SK-N-MC (cell line): Measurements from ENCODE around the gene APOBEC3A.
A peak's percentile ranks its signal among the peaks of the same experiment; 100 is the strongest.

Source experiments
- DNase-seq: peaks from one replicate; pipeline ENCODE4 v3.0.0-alpha.2; 2011; ENCODE audit warnings: low read depth, low spot score
- H3K27ac ChIP-seq: fragments of 200-600 bp; sonication (generic); 2 replicates; pipeline ENCODE4 v1.5.1; 2016; ENCODE audit warnings: mixed run types
- H3K36me3 ChIP-seq: fragments of 200-600 bp; sonication (generic); 2 replicates; pipeline ENCODE4 v1.6.1; 2017; ENCODE audit warnings: antibody characterized with exemption, low read length, mixed read lengths; ENCODE audit not compliant: insufficient read depth
- H3K4me3 ChIP-seq: fragments of 200-600 bp; sonication (generic); 2 replicates; pipeline ENCODE4 v1.5.1; 2016
- H3K9ac ChIP-seq: fragments of 200-600 bp; sonication (generic); 2 replicates; pipeline ENCODE4 v1.8.0; 2017; ENCODE audit warnings: mixed run types, mixed read lengths; ENCODE audit not compliant: insufficient read length
- H3K9me3 ChIP-seq: fragments of 200-600 bp; sonication (generic); 2 replicates; pipeline ENCODE4 v1.6.1; 2017; ENCODE audit warnings: low read depth, mild to moderate bottlenecking, antibody characterized with exemption, low read length, moderate library complexity, mixed read lengths
- EZH2 ChIP-seq: fragments of 200-600 bp; sonication (generic); IDR thresholded peaks from one replicate; pipeline ENCODE4 v1.6.1; 2017; ENCODE audit warnings: antibody characterized with exemption
- FOXP2 ChIP-seq: optimal IDR thresholded peaks from 2 replicates; pipeline ENCODE3; 2011; ENCODE audit warnings: mild to moderate bottlenecking, moderate library complexity; ENCODE audit not compliant: insufficient read depth; ENCODE audit errors: extremely low read length, control extremely low read depth
- POLR2AphosphoS5 ChIP-seq: IDR thresholded peaks from 2 replicates; pipeline ENCODE4 v1.6.1; 2012; ENCODE audit warnings: mild to moderate bottlenecking, low read depth, low read length, borderline replicate concordance

The APOBEC3A gene

GRCh38 chr22:38957046-38957770 is at the start of gene APOBEC3A:
TSS of gene APOBEC3A (plus strand) at chr22:38957609. CDS start at chr22:38957692, 83 bp downstream.
- no peaks in the 10 kb centered on the region for H3K36me3 ChIP-seq
- DNase-seq = no peak
- no peaks in the 10 kb centered on the region for H3K9me3 ChIP-seq
- no peak within 1 kb of the TSS for H3K9ac ChIP-seq
- no peak within 1 kb of the TSS for H3K27ac ChIP-seq
- no peak for TF ChIP-seq FOXP2
- TF ChIP-seq POLR2AphosphoS5 = no peak
- TF ChIP-seq EZH2 = no peak
- H3K4me3 ChIP-seq = no peak within 1 kb of the TSS

GRCh38 chr22:38907767-38908166 is 49.6 kb upstream of the APOBEC3A start:
- no peak overlapping the region for H3K27ac ChIP-seq
- H3K9ac ChIP-seq = no peak overlapping the region
- no peaks in the 10 kb centered on the region for H3K36me3 ChIP-seq
- DNase-seq = no peak
- TF ChIP-seq POLR2AphosphoS5 = no peak
- TF ChIP-seq FOXP2 = no peak
- TF ChIP-seq EZH2 = no peak
- peaks cover 4% of the 10 kb centered on the region; the same call in 1 of the 2 replicates for H3K9me3 ChIP-seq
- H3K4me3 ChIP-seq = no peak overlapping the region

- DNase-seq = no peak
- Histone ChIP-seq H3K4me3 (peak overlapping the region; percentile 41), H3K27ac (peak overlapping the region; percentile 27; the same call in 1 of the 2 replicates), H3K9me3 (no peaks in the 10 kb centered on the region; the same call in 1 of the 2 replicates), H3K9ac (no peak overlapping the region), H3K36me3 (no peaks in the 10 kb centered on the region)
- TF ChIP-seq FOXP2 (no peak), POLR2AphosphoS5 (no peak), EZH2 (no peak)
These were observed 46.0 kb upstream of the APOBEC3A start for GRCh38 chr22:38911434-38911833.

- Histone ChIP-seq H3K36me3 (no peaks in the 10 kb centered on the region), H3K9ac (no peak overlapping the region), H3K4me3 (no peak overlapping the region), H3K27ac (no peak overlapping the region), H3K9me3 (no peaks in the 10 kb centered on the region)
- DNase-seq = no peak
- TF ChIP-seq POLR2AphosphoS5 (no peak), EZH2 (no peak), FOXP2 (no peak)
These were observed 37.7 kb upstream of the APOBEC3A start for GRCh38 chr22:38919631-38920190.

GRCh38 chr22:38921120-38921519 is 36.3 kb upstream of the APOBEC3A start:
- Histone ChIP-seq H3K9ac (no peak overlapping the region), H3K4me3 (no peak overlapping the region), H3K36me3 (no peaks in the 10 kb centered on the region), H3K9me3 (no peaks in the 10 kb centered on the region), H3K27ac (no peak overlapping the region)
- no peak for DNase-seq
- TF ChIP-seq EZH2 (no peak), POLR2AphosphoS5 (no peak), FOXP2 (no peak)

- DNase-seq = no peak
- Histone ChIP-seq H3K9ac (no peak overlapping the region), H3K36me3 (no peaks in the 10 kb centered on the region), H3K4me3 (no peak overlapping the region), H3K27ac (no peak overlapping the region), H3K9me3 (no peaks in the 10 kb centered on the region)
- TF ChIP-seq POLR2AphosphoS5 = no peak
- TF ChIP-seq EZH2 = no peak
- TF ChIP-seq FOXP2 = no peak
These were observed 35.6 kb upstream of the APOBEC3A start for GRCh38 chr22:38921806-38922205.

GRCh38 chr22:38923463-38924346 is 33.7 kb upstream of the APOBEC3A start:
- peak overlapping the region; percentile 75 for H3K4me3 ChIP-seq

GRCh38 chr22:38924347-38924952 is 33.0 kb upstream of the APOBEC3A start:
- Histone ChIP-seq H3K9ac (peak overlapping the region; percentile 53), H3K27ac (peak overlapping the region; percentile 63; the same call in 1 of the 2 replicates)

More at GRCh38 chr22:38923463-38924346, 33.7 kb upstream of the APOBEC3A start:
- no peak for DNase-seq
- H3K9ac ChIP-seq = peak overlapping the region; percentile 53
- no peaks in the 10 kb centered on the region for H3K36me3 ChIP-seq
- TF ChIP-seq POLR2AphosphoS5 = peak; percentile 63; the same call in 1 of the 2 replicates
- TF ChIP-seq FOXP2 = no peak
- TF ChIP-seq EZH2 = no peak
- H3K27ac ChIP-seq = peak overlapping the region; percentile 63; the same call in 1 of the 2 replicates
- H3K9me3 ChIP-seq = no peaks in the 10 kb centered on the region

More at GRCh38 chr22:38924347-38924952, 33.0 kb upstream of the APOBEC3A start:
- Histone ChIP-seq H3K36me3 (no peaks in the 10 kb centered on the region), H3K9me3 (no peaks in the 10 kb centered on the region), H3K4me3 (peak overlapping the region; percentile 75)
- TF ChIP-seq POLR2AphosphoS5 = no peak
- TF ChIP-seq FOXP2 = no peak
- TF ChIP-seq EZH2 = no peak
- no peak for DNase-seq
